Adrenal gland (tissue), 12 donors: Measurements from ENCODE around the gene CD2AP. TPM values are rescaled to one million over a fixed set of nuclear protein-coding genes. Genes with fewer than 3 reads are reported as not detected.
"Not testable (repeated sequence)": the region's sequence is repeated elsewhere in the genome, so short reads cannot be mapped to it uniquely, and the experiment has no call there.

Experiments
- DNase-seq, 7 donors: peaks; one replicate each; pipeline ENCODE4 v3.0.0-alpha.2; 2019 to 2020
- H3K27ac ChIP-seq, 5 donors: fragments of 200-600 bp; sonication (generic) in 4 of 5; 1 replicate in 3 of 5; 2 replicates in 2 of 5; pipeline versions ENCODE4 v1.5.1 to v1.8.0; 2016 to 2020; ENCODE audit warnings: mild to moderate bottlenecking in 1 of 5
- H3K27me3 ChIP-seq: fragments of 200-600 bp; 2 replicates; pipeline ENCODE4 v1.8.0; 2021
- H3K36me3 ChIP-seq, 2 donors: fragments of 200-600 bp; replicated peaks in 1 of 2; 1 replicate in 1 of 2; 2 replicates in 1 of 2; pipeline versions ENCODE4 v1.5.1 to v1.8.0; 2018 to 2022
- H3K4me1 ChIP-seq, 2 donors: fragments of 200-600 bp; replicated peaks in 1 of 2; 1 replicate in 1 of 2; 2 replicates in 1 of 2; pipeline versions ENCODE4 v1.5.1 to v1.8.0; 2018 to 2021
- H3K4me3 ChIP-seq, 4 donors: fragments of 200-600 bp; sonication (generic) in 3 of 4; one replicate each; pipeline ENCODE4 v1.5.1; 2016 to 2018
- H3K9me3 ChIP-seq, 3 donors: fragments of 200-600 bp; sonication (generic) in 1 of 3; replicated peaks in 1 of 3; 1 replicate in 2 of 3; 2 replicates in 1 of 3; pipeline versions ENCODE4 v1.5.1 to v1.8.0; 2016 to 2021
- CTCF ChIP-seq, 6 experiments: fragments of 450-650 bp in 4 of 6; fragments of 200-600 bp in 2 of 6; sonication (generic) in 1 of 6; IDR thresholded peaks; 1 replicate in 5 of 6; 2 replicates in 1 of 6; pipeline versions ENCODE4 v1.5.1 to v1.8.0; 2016 to 2021; ENCODE audit warnings: antibody characterized with exemption in 6 of 6, mild to moderate bottlenecking in 2 of 6, moderate library complexity in 1 of 6
- POLR2A ChIP-seq, 2 donors: fragments of 450-650 bp; IDR thresholded peaks; one replicate each; pipeline ENCODE4 v1.6.1; 2017; ENCODE audit warnings: antibody characterized with exemption in 2 of 2, mild to moderate bottlenecking in 2 of 2, moderate library complexity in 1 of 2
- WGBS, 4 donors: extraction: QIAGEN DNeasy Blood & Tissue Kit in 2 of 4; methylation state at CpG; one replicate each; pipeline versions ENCODE4 v1.1.5 to v1.1.7; 2013 to 2017; 5-methylcytosine and 5-hydroxymethylcytosine counted together
- intact Hi-C, 2 donors: fragments of 100-400 bp; cut with DNase I; formaldehyde crosslinking; loops; one replicate each; pipeline versions ENCODE4 v1.14.1 to v1.15.0; 2022 to 2023
- polyA plus RNA-seq, 3 donors: library from polyadenylated mRNA; stranded (reverse); fragments of 200-250 nt in 2 of 3; fragments of 350-450 nt in 1 of 3; fragmentation: Illumina TruSeq in 1 of 3; extraction: RNeasy Lipid Tissue Mini Kit (QIAGEN cat#74804) in 1 of 3; gene quantifications; one replicate each; pipeline ENCODE4 v1.2.3, GENCODE V29; 2013 to 2014
- total RNA-seq, 9 donors: library from RNA; depleted of rRNA in 4 of 9; stranded (reverse); fragments of >200 nt in 4 of 9; fragments of 120-200 nt in 1 of 9; fragmentation: NEBNext Ultra II Directional in 1 of 9; extraction: Animal tissue kit (Norgen Biotek cat#: 25700) in 1 of 9; gene quantifications; one replicate each; pipeline versions ENCODE4 v1.1.0 to v1.2.4, GENCODE V29; 2013 to 2023
- donor health status: healthy with polysubstance abuse.
- donor health status: Bipolar disorder and iron deficiency.
- donor health status: DM: yes; HTN: yes; CAD: no.
- donor health status: DM: no; HTN: no; CAD: no.
- donor health status: DM: no; HTN: no; CAD: no.
- donor health status: DM: yes; HTN: yes; CAD: no.

The CD2AP gene
- total and polyA plus RNA-seq, 12 donors = 5.3 to 29.6 (median 20.2) TPM

GRCh38 chr6:47476781-47477496 is 650 bp upstream of the CD2AP start:
- 7 to 14% (median 9%) methylated on average over 11 to 21 of the region's 21 CpGs for WGBS, 4 donors
- H3K4me1 ChIP-seq = peaks cover 7 to 20% of the 10 kb centered on the region in 2 donors
- DNase-seq = peak in 1 of 7 donors; percentile 8
- no peaks in the 10 kb centered on the region for H3K36me3 ChIP-seq
- peak overlapping the region; percentile 87 to 96 (median 90) for H3K27ac ChIP-seq
- TF ChIP-seq CTCF (IDR thresholded peaks at IDR 0.05) (no peak), POLR2A (IDR thresholded peaks at IDR 0.05) (no peak)
- H3K4me3 ChIP-seq = peak overlapping the region; percentile 70 to 97 (median 84)
- intact Hi-C loops = no loop called here
- no peaks in the 10 kb centered on the region for H3K9me3 ChIP-seq
- no peaks in the 10 kb centered on the region for H3K27me3 ChIP-seq

- peak in 1 of 7 donors; percentile 14 for DNase-seq
- Histone ChIP-seq H3K4me1 (peaks cover 7 to 21% of the 10 kb centered on the region in 2 donors), H3K36me3 (no peaks in the 10 kb centered on the region), H3K27ac (peak overlapping the region in 4 of 5 donors; percentile 87 to 96 (median 90)), H3K9me3 (no peaks in the 10 kb centered on the region), H3K4me3 (peak overlapping the region; percentile 70 to 97 (median 84)), H3K27me3 (no peaks in the 10 kb centered on the region)
- TF ChIP-seq CTCF (IDR thresholded peaks at IDR 0.05) (no peak), POLR2A (IDR thresholded peaks at IDR 0.05) (peak in 1 of 2 donors; percentile 2)
- WGBS, 4 donors = 0% methylated on average over 23 to 31 of the region's 31 CpGs
- intact Hi-C loops = no loop called here
Measured at GRCh38 chr6:47478233-47479139, 897 bp downstream of the CD2AP start.

DNA sequence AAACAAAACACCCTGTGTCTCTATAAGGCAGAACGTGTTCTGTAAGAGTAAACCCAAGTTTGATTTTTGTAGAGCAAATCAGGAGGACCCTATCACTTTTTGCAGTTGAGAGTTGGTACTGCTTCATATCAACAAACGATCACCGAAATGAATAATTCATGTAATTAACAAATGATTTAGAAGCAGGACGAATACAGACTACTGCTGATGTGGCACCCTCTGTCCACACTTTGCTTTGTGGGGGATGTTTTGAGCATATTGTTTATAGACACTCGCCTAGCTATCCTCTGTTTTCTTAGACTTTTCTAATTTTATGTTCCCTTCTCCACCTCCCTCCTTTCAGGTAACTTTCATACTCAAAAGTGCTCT is 1.5 kb downstream of the CD2AP start:
- Histone ChIP-seq H3K27ac (peak overlapping the region in 2 of 5 donors; percentile 87 to 96), H3K4me3 (peak overlapping the region in 2 of 4 donors; percentile 81 to 88), H3K27me3 (no peaks in the 10 kb centered on the region), H3K36me3 (no peaks in the 10 kb centered on the region), H3K9me3 (no peaks in the 10 kb centered on the region), H3K4me1 (peaks cover 12 to 27% of the 10 kb centered on the region in 2 donors)
- DNase-seq = no peak
- TF ChIP-seq CTCF (IDR thresholded peaks at IDR 0.05) = no peak
- no peak for TF ChIP-seq POLR2A (IDR thresholded peaks at IDR 0.05)
- intact Hi-C loops = no loop called here
- 3 to 6% (median 4%) methylated on average over 5 of the region's 5 CpGs for WGBS, 4 donors

- DNase-seq = no peak
- H3K4me1 ChIP-seq = peaks cover 17 to 32% of the 10 kb centered on the region in 2 donors
- H3K4me3 ChIP-seq = no peak overlapping the region
- no peaks in the 10 kb centered on the region for H3K27me3 ChIP-seq
- TF ChIP-seq POLR2A (IDR thresholded peaks at IDR 0.05) = no peak
- no peak for TF ChIP-seq CTCF (IDR thresholded peaks at IDR 0.05)
- no peak overlapping the region for H3K27ac ChIP-seq
- no peaks in the 10 kb centered on the region for H3K9me3 ChIP-seq
- intact Hi-C loops = no loop called here
- H3K36me3 ChIP-seq = no peaks in the 10 kb centered on the region
- WGBS, 4 donors = 84 to 91% (median 89%) methylated on average over 3 of the region's 3 CpGs
Measured at GRCh38 chr6:47479874-47480273, 2.3 kb downstream of the CD2AP start.

DNA sequence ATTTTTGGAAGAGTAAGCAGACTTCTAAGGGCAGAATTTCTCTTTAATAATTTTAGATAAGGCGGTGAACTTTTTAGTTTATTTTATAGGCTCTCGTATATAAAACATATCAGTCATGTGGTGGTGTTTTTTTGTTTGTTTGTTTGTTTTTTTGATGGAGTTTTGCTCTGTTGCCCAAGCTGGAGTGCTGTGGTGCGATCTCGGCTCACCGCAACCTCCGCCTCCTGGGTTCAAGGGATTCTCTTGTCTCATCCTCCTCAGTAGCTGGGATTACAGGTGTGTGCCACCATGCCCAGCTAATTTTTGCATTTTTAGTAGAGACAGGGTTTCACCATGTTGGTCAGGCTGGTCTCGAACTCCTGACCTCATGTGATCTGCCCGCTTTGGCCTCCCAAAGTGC is 3.6 kb downstream of the CD2AP start:
- H3K27ac ChIP-seq, H3K4me3 ChIP-seq, H3K27me3 ChIP-seq, DNase-seq, H3K9me3 ChIP-seq, intact Hi-C loops, H3K36me3 ChIP-seq: not testable (repeated sequence)
- WGBS, 4 donors = 93 to 99% (median 97%) methylated on average over 8 of the region's 8 CpGs
- H3K4me1 ChIP-seq = peaks cover 17 to 32% of the 10 kb centered on the region in 2 donors
